T-helper 2 cell treated with Interferon-gamma antibody and Interleukin-4, amounts not matched to agents 5 μg/mL and 100 μg/mL, for 36 hours (primary cell): ENCODE data around the gene RALGAPA1.

Source experiments
- DNase-seq: peaks from one replicate; pipeline ENCODE4 v3.0.0; 2021; ENCODE audit warnings: low spot score
- H3K27ac Mint-ChIP-seq: one replicate; pipeline ENCODE4 v1.8.0; 2021; ENCODE audit warnings: mild to moderate bottlenecking, mixed read lengths
- H3K27me3 Mint-ChIP-seq: one replicate; pipeline ENCODE4 v1.8.0; 2021; ENCODE audit warnings: low read depth, mixed read lengths
- H3K36me3 Mint-ChIP-seq: one replicate; pipeline ENCODE4 v1.8.0; 2021; ENCODE audit warnings: low read depth, mixed read lengths
- H3K4me1 Mint-ChIP-seq: one replicate; pipeline ENCODE4 v1.8.0; 2021; ENCODE audit warnings: low read depth, mixed read lengths
- H3K4me3 Mint-ChIP-seq: one replicate; pipeline ENCODE4 v1.8.0; 2022; ENCODE audit warnings: mild to moderate bottlenecking, moderate library complexity, mixed read lengths
- H3K9me3 Mint-ChIP-seq: one replicate; pipeline ENCODE4 v1.8.0; 2021; ENCODE audit warnings: mixed read lengths

Gene RALGAPA1

DNA sequence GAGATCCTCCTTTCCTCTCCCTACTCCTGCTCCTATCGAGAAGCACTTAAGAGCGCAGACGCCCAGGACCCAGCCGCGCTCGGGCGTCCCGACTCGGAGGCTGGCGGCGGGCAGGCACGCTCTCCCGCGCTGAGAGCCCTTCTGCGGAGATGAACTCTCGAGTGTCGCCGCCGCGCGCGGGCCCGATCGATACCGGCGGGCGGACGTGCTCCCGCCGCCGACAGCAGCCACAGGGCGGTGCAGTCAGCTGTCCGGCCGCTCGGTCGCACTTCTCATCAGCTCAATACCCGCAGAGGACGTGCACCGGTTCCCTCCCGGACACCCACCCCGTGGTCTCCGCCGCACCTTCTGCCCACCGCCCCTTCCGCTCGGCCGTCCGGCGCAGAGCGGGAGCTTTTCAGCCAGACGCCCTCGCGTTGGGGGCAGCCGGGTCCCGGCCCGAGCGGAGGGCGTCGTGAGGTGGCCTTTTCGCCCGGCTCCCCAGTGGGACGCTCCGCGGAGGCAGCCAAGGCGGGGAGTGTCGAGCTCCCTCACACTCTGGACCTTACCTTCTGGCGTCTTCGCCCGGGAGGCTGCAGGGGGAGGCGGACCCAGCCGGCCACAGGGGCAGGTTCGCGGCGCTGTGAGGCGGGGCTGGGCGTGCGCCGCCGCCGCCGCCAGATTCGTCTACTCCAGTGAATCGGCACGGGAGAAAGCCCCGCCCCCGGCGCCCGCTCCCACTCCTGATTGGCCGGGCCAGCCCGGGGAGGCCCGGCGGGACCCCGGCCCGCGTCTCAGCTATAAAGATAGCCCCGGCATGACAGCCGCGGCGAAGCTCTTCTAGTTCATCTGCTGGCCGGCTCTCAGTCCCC lies 275.5 kb downstream of the RALGAPA1 start, which contains the start of gene INSM2:
TSS of gene INSM2 (plus strand) at position 808 of the 851 bp plus-strand sequence. CDS start 89 bp downstream, outside the sequence.
- Mint-ChIP-seq H3K27me3 (peaks cover 66% of the 10 kb centered on the region), H3K36me3 (no peaks in the 10 kb centered on the region), H3K27ac (no peak within 1 kb of the TSS), H3K4me3 (peak within 1 kb of the TSS; percentile 70), H3K9me3 (no peaks in the 10 kb centered on the region), H3K4me1 (peaks cover 4% of the 10 kb centered on the region)
- DNase-seq: peak; percentile 62

GRCh38 chr14:35532783-35533356 lies 276.2 kb downstream of the RALGAPA1 start:
- H3K27me3 Mint-ChIP-seq: peaks cover 73% of the 10 kb centered on the region
- DNase-seq: no peak
- H3K4me1 Mint-ChIP-seq: peaks cover 4% of the 10 kb centered on the region
- no peak overlapping the region for H3K27ac Mint-ChIP-seq
- no peaks in the 10 kb centered on the region for H3K9me3 Mint-ChIP-seq
- H3K36me3 Mint-ChIP-seq: no peaks in the 10 kb centered on the region
- H3K4me3 Mint-ChIP-seq: peak overlapping the region; percentile 49

DNA sequence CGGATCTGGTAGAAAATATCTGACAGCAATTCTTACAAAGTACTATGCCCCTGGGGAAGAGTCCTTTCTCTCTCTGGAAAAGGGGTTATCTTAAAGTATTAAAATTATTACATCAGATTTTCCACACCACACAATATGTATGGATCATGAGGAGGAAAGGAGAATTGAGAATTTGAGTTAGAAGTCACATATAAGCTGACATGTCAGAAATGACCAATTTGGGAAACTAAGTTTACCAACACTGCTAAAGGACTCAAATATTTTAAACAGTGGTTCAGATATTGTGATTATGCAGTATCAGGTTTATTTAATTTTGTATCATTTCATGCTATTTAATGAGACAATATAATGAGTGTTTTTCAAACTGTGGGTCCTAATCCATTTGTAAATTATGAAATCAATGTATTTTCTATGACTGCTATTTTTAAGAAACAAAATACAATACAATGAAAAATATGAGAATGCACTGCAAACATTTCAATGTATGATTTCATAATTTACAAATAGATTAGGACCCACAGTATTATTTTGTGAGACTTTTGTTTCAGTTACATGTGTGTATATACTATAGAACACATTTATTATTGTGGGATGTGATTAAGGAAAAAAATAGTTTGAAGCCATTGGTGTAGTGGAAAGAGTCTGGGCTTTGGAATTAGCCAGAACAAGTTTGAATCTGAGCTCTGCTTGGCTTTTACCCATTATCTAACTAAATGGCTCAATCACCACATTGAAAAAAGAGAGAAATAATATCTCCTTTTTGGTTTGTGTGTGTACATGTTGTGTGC lies 276.9 kb downstream of the RALGAPA1 start:
- Mint-ChIP-seq H3K4me1 (peaks cover 4% of the 10 kb centered on the region), H3K36me3 (no peaks in the 10 kb centered on the region), H3K9me3 (no peaks in the 10 kb centered on the region), H3K4me3 (no peak overlapping the region), H3K27ac (no peak overlapping the region), H3K27me3 (peaks cover 74% of the 10 kb centered on the region)
- no peak for DNase-seq

- Mint-ChIP-seq H3K4me1 (no peaks in the 10 kb centered on the region), H3K4me3 (no peak overlapping the region), H3K9me3 (no peaks in the 10 kb centered on the region), H3K36me3 (no peaks in the 10 kb centered on the region), H3K27me3 (peaks cover 47% of the 10 kb centered on the region), H3K27ac (no peak overlapping the region)
- no peak for DNase-seq
These were observed 282.1 kb downstream of the RALGAPA1 start for GRCh38 chr14:35526962-35527361.

GRCh38 chr14:35525695-35526094 lies 283.4 kb downstream of the RALGAPA1 start:
- Mint-ChIP-seq H3K27ac (no peak overlapping the region), H3K27me3 (peaks cover 43% of the 10 kb centered on the region)

GRCh38 chr14:35519986-35520385 lies 289.1 kb downstream of the RALGAPA1 start:
- no peak overlapping the region for H3K27ac Mint-ChIP-seq
- no peak for DNase-seq
- H3K4me3 Mint-ChIP-seq: no peak overlapping the region
- no peaks in the 10 kb centered on the region for H3K36me3 Mint-ChIP-seq
- H3K9me3 Mint-ChIP-seq: no peaks in the 10 kb centered on the region
- H3K4me1 Mint-ChIP-seq: no peaks in the 10 kb centered on the region
- H3K27me3 Mint-ChIP-seq: peaks cover 20% of the 10 kb centered on the region

More at GRCh38 chr14:35525695-35526094, 283.4 kb downstream of the RALGAPA1 start:
- no peak for DNase-seq
- Mint-ChIP-seq H3K9me3 (no peaks in the 10 kb centered on the region), H3K36me3 (no peaks in the 10 kb centered on the region), H3K4me3 (no peak overlapping the region), H3K4me1 (no peaks in the 10 kb centered on the region)

DNA sequence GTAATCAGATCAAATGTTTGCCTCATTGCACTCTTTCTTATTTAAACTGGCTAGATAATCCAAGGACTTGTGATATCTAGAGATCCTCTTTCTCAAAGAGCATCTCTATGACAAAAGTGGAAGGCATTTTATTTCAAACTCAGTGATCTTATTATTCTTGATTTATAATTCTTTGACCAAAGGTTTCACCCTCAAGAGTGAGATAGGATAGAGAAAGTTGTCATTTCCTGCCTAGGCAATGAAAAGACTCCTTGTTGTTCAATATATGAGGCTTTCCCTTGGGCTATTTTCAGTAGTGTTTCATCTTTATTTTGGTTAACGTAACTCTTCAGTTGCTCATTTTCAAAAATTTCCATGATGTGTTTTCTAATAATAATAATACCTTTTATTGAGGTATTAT lies 293.2 kb downstream of the RALGAPA1 start:
- no peaks in the 10 kb centered on the region for H3K4me1 Mint-ChIP-seq
- no peaks in the 10 kb centered on the region for H3K36me3 Mint-ChIP-seq
- H3K27ac Mint-ChIP-seq: no peak overlapping the region
- peaks cover 10% of the 10 kb centered on the region for H3K27me3 Mint-ChIP-seq
- no peaks in the 10 kb centered on the region for H3K9me3 Mint-ChIP-seq
- no peak overlapping the region for H3K4me3 Mint-ChIP-seq
- no peak for DNase-seq

DNA sequence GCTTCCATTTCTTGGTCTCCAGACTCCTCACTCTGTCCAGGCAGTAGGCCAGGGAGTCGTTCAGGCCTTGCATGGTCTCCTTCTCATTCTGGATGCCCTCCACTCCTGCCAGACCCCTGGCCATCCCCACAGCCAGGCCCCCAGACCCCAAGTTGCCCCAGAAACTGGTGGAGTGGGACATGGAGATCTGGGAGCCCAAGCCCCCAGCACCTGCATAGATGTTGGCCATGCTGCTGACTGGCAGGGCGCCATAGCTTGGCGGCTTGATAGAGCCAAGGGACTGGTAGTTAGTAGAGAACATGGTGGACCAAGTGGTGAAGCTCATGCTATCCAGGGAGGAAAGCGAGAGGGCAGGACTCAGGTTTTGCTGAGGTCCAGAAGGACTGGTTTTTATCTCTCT lies 296.3 kb downstream of the RALGAPA1 start:
- Mint-ChIP-seq H3K4me3 (no peak overlapping the region), H3K27me3 (peaks cover 2% of the 10 kb centered on the region), H3K27ac (no peak overlapping the region), H3K9me3 (no peaks in the 10 kb centered on the region), H3K36me3 (no peaks in the 10 kb centered on the region), H3K4me1 (no peaks in the 10 kb centered on the region)
- no peak for DNase-seq

DNA sequence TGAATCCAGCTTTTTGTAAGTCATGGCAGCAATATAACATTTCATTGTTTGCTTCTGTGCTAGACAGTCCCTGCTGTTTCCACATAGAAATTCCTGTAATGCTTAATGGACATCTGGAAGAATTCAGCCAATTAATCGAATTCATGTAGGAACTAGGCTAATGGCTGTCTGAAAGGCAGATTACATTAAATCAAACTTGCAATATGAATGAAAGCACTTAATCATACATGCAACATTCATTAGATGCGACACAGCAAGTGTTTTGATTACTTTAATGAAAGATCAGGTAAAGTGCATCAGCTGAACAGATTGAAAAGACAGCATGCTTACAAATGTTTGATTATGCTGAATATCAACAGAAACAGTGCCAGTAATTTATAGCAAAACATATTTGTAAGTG lies 299.2 kb downstream of the RALGAPA1 start:
- H3K27me3 Mint-ChIP-seq: peaks cover 2% of the 10 kb centered on the region
- H3K9me3 Mint-ChIP-seq: no peaks in the 10 kb centered on the region
- H3K27ac Mint-ChIP-seq: no peak overlapping the region
- no peaks in the 10 kb centered on the region for H3K4me1 Mint-ChIP-seq
- H3K36me3 Mint-ChIP-seq: no peaks in the 10 kb centered on the region
- H3K4me3 Mint-ChIP-seq: no peak overlapping the region
- no peak for DNase-seq

- Mint-ChIP-seq H3K27ac (no peak overlapping the region), H3K4me1 (no peaks in the 10 kb centered on the region), H3K36me3 (no peaks in the 10 kb centered on the region), H3K27me3 (peaks cover 4% of the 10 kb centered on the region), H3K9me3 (no peaks in the 10 kb centered on the region), H3K4me3 (no peak overlapping the region)
- DNase-seq: no peak
These were observed 302.2 kb downstream of the RALGAPA1 start for GRCh38 chr14:35506927-35507326.

- Mint-ChIP-seq H3K27ac (no peak overlapping the region), H3K27me3 (peaks cover 4% of the 10 kb centered on the region), H3K4me3 (no peak overlapping the region), H3K36me3 (no peaks in the 10 kb centered on the region), H3K4me1 (no peaks in the 10 kb centered on the region), H3K9me3 (no peaks in the 10 kb centered on the region)
- no peak for DNase-seq
These were observed 302.6 kb downstream of the RALGAPA1 start for GRCh38 chr14:35506461-35506860.

- H3K27ac Mint-ChIP-seq: no peak overlapping the region
- no peaks in the 10 kb centered on the region for H3K4me1 Mint-ChIP-seq
These were observed 304.8 kb downstream of the RALGAPA1 start for GRCh38 chr14:35504260-35504659.

DNA sequence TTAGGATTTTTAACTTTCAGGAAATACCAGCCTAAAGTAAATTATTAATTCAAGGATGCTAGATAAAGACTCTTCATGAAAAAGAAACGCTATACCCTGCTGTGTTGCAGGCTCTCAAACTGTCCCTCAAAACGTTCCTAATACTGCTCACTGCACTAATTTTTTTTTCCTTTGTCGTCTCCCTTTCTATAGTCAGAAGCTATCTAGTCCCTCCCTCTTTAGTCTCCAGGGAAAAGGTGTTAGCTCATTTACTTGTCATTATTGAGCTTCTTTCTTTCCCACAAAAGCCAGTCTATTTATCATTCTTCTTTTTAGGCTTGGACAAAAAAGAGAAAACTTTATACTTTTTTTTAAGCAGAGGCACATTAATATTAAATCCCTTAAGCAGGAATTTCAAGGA lies 305.4 kb downstream of the RALGAPA1 start:
- H3K4me3 Mint-ChIP-seq: no peak overlapping the region
- no peaks in the 10 kb centered on the region for H3K36me3 Mint-ChIP-seq
- H3K9me3 Mint-ChIP-seq: no peaks in the 10 kb centered on the region

More at GRCh38 chr14:35504260-35504659, 304.8 kb downstream of the RALGAPA1 start:
- DNase-seq: no peak
- peaks cover 7% of the 10 kb centered on the region for H3K27me3 Mint-ChIP-seq
- H3K36me3 Mint-ChIP-seq: no peaks in the 10 kb centered on the region
- H3K4me3 Mint-ChIP-seq: no peak overlapping the region
- no peaks in the 10 kb centered on the region for H3K9me3 Mint-ChIP-seq

DNA sequence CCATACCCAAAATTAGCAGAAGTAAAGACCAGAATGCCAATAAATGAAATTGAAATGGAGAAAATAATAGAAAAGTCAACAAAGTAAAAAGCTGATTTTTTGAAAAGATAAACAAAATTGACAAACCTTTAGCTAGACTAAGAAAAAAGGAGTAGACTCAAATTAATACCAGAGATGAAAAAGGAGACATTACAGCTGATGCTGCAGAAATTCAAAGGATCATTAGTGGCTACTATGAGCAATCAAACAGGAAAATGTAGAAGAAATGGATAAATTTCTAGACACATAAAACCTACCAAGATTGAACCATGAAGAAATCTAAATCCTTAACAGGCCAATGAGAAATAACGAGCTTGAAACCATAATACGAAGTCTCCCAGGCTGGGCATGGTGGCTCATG lies 309.9 kb downstream of the RALGAPA1 start:
- no peaks in the 10 kb centered on the region for H3K9me3 Mint-ChIP-seq
- H3K4me1 Mint-ChIP-seq: no peaks in the 10 kb centered on the region
- no peaks in the 10 kb centered on the region for H3K36me3 Mint-ChIP-seq
- peaks cover 6% of the 10 kb centered on the region for H3K27me3 Mint-ChIP-seq
- DNase-seq: no peak
- no peak overlapping the region for H3K27ac Mint-ChIP-seq
- no peak overlapping the region for H3K4me3 Mint-ChIP-seq

More for the DNA sequence above, 305.4 kb downstream of the RALGAPA1 start:
- Mint-ChIP-seq H3K27ac (no peak overlapping the region), H3K4me1 (no peaks in the 10 kb centered on the region), H3K27me3 (peaks cover 7% of the 10 kb centered on the region)
- no peak for DNase-seq
